Cortex of kidney (tissue), 1 donor: Measurements from ENCODE around the gene SH3D19.
"Not testable (repeated sequence)": the region's sequence is repeated elsewhere in the genome, so short reads cannot be mapped to it uniquely, and the experiment has no call there.

Source experiments
- DNase-seq: peaks from one replicate; lab custom pipeline; 2025; lab: John Stamatoyannopoulos, UW

Gene SH3D19

GRCh38 chr4:151098979-151099228 lies 226.5 kb downstream of the SH3D19 start:
- no peak for DNase-seq

- no peak for DNase-seq
Measured at GRCh38 chr4:151097759-151098158, 227.6 kb downstream of the SH3D19 start.

GRCh38 chr4:151095142-151095541 lies 230.3 kb downstream of the SH3D19 start:
- DNase-seq, result no peak

GRCh38 chr4:151094290-151094751 lies 231.1 kb downstream of the SH3D19 start:
- DNase-seq, result no peak

GRCh38 chr4:151093203-151093602 lies 232.2 kb downstream of the SH3D19 start:
- DNase-seq, result no peak

GRCh38 chr4:151092488-151092887 lies 232.9 kb downstream of the SH3D19 start:
- DNase-seq, result no peak

- DNase-seq, result no peak
Measured at GRCh38 chr4:151091047-151091446, 234.4 kb downstream of the SH3D19 start.

- DNase-seq, result no peak
Measured at GRCh38 chr4:151087467-151087866, 237.9 kb downstream of the SH3D19 start.

GRCh38 chr4:151077978-151078377 lies 247.4 kb downstream of the SH3D19 start:
- DNase-seq, result not testable (repeated sequence)

- no peak for DNase-seq
Measured at GRCh38 chr4:151074416-151074916, 250.9 kb downstream of the SH3D19 start.
